VCaP (cell line): ENCODE data around the gene IFNGR2.

Source experiments
- H3K27ac ChIP-seq: fragments of 450-650 bp; 2 replicates; pipeline ENCODE4 v1.5.1; 2017
- TF ChIP-seq, protein P1 (sequence below): fragments of 450-650 bp; conservative IDR thresholded peaks from 2 replicates; pipeline ENCODE4 v1.5.1; 2017; ENCODE audit warnings: mild to moderate bottlenecking, moderate library complexity

Gene IFNGR2

DNA sequence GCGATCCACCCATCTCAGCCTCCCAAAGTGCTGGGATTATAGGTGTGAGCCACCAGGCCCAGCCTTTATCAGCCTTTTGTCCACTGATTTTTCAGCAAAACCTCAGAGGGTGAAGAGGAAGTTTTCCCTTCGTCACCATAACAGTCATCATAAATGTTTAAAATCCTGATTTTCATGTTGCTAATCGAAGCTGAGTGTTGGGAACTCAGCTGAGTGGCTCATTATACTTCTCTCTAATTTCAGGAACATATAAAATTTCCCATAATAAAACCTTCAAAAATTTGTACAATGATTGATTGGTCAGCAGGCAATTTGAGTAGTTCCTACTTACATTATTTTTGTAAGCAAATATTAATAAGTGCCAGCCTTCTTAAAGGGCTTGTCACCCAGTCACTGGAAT is 31.8 kb upstream of the IFNGR2 start:
- TF ChIP-seq, protein P1, sequence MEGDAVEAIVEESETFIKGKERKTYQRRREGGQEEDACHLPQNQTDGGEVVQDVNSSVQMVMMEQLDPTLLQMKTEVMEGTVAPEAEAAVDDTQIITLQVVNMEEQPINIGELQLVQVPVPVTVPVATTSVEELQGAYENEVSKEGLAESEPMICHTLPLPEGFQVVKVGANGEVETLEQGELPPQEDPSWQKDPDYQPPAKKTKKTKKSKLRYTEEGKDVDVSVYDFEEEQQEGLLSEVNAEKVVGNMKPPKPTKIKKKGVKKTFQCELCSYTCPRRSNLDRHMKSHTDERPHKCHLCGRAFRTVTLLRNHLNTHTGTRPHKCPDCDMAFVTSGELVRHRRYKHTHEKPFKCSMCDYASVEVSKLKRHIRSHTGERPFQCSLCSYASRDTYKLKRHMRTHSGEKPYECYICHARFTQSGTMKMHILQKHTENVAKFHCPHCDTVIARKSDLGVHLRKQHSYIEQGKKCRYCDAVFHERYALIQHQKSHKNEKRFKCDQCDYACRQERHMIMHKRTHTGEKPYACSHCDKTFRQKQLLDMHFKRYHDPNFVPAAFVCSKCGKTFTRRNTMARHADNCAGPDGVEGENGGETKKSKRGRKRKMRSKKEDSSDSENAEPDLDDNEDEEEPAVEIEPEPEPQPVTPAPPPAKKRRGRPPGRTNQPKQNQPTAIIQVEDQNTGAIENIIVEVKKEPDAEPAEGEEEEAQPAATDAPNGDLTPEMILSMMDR = no peak
- H3K27ac ChIP-seq = no peak overlapping the region; the same call in 1 of the 2 replicates

DNA sequence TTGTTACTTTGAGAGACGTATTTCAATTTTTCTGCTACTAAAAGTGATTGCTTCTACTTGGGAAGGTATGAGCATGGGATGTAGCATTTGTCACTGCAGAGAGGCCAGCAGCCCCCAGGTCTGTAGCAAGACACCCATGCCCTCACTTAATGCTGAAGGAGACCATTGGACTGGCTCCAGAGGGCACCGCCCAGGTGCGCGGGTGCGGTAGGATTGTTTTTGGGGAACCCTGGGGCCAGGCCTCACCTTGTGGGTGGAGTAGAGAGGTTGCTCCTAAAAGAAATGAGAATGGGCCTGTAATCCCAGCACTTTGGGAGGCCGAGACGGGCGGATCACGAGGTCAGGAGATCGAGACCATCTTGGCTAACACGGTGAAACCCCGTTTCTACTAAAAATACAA is 30.6 kb upstream of the IFNGR2 start:
- TF ChIP-seq, protein P1 = no peak
- H3K27ac ChIP-seq = peak overlapping the region; percentile 93

DNA sequence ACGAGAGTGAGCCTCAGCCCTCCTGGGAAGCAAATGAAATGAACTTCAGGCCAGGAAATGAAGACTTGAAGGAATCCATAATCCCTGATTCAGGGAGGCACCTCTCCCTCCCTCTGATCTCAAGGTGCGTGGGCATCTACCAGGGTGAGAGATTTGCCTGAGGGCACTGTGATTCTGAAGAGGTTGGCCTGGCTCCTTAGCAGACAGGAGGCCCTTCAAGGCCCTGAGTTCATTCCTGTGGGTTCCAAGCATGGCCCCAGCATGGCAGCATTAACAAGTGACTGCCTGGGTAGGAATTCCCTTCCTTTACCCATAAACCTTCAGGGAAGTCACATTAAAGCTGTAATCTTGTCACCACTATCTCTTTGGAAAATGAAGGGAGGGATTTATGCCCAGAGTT is 29.8 kb upstream of the IFNGR2 start:
- H3K27ac ChIP-seq = peak overlapping the region; percentile 93
- TF ChIP-seq, protein P1 = no peak

DNA sequence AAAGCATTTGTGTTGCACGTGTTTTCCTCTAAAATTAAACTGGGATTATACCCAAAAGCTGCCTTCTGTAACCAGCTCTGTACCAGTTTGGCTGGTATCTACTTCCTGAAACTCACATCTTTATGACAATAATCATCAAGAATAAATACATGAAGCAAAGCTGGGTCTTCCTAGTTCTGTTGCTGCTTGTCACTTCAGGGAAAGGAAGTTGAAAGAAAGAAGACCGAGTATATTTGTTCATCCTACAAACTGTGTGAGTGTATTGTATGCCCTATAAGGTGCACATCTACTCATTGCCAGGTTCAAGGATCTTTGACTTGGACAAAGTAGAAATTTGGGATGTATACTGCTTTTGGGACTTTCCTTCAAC is 29.1 kb upstream of the IFNGR2 start:
- H3K27ac ChIP-seq = peak overlapping the region; percentile 93
- TF ChIP-seq, protein P1 = no peak

DNA sequence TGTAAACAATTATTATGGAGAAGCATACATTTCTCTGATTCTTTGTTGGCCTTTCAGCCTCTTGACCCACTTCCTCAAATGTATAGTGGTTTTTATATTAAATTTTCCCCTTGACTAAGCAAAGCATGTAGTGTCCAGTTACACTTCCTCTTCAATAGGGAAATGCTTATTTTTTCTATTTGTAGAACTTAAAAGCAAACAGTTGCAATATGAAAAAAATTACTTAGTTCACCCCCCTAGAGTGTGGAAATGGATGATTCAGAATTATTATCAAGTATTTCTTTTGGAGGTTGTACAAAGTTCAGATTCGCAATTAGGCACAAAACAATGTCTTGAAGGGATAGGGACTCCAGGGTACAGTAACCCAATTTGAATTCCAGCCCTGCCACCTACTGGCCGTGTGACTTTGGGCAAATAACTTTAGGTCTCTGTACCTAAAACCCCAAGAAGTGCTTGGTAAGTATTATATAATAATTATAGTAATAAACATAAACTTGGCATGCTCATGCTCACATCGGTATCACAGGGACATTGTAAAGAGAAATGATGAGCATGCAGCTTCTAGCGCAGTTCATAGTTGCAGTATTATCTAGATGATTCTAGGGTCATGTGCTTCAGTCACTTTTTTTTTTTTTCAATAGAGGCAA is 28.6 kb upstream of the IFNGR2 start:
- TF ChIP-seq, protein P1 = peak; percentile 92
- H3K27ac ChIP-seq = peak overlapping the region; percentile 93

DNA sequence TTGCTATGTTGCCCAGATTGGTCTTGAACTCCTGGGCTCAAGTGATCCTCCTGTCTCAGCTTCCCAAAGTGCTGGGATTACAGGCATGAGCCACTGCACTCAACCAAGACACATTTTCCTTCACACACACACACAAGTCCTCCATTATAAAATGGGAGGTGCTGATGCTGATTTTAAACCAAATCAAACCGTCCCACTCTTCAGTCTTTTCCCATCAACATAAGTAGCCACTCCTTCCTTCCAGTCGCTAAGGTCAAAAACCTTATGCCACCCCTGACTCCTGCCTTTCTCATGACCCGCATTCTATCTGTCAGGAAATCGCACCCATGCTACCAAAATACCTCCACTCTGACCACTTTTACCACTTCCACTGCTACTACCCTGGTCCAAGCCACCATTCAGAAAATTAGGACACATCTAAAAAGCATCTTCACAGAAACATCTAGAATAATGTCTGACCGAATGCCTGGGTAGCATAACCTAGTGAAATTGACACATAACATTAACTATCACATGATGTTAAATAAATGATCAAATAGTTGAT is 28.0 kb upstream of the IFNGR2 start:
- peak overlapping the region; percentile 93 for H3K27ac ChIP-seq
- TF ChIP-seq, protein P1 = no peak

DNA sequence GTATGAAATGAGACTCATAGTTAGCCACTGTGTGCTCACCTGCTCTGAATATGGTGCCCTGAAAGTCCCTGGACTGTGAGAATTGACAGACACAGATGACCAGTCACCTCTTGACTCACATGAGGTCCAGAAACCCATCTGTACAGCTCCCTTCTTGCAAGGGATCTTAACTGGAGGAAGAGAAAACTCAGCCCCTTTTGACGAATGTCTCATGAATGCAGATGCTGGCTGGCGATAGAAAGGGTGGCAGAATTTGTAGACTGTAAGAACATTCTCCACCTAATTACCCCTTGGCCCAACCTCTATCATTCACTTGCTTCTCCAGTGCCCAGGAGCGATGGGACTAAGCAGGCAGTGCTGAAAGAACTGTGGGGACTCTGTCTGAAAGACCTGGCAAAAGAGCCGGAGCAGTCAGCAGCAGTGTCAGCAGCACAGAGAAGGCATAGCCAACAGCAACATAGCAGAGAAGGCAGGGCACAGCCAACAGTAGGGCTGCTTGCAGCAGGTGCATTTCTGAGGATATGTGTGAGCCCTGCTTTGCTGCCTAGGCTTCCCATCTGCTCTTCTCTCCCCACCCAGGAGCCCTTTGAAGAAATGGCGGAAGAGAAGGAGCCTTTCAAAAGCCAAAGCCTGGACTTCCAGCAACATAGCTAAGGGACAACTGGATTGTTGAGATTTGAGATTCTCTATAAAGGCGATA is 25.8 kb upstream of the IFNGR2 start:
- TF ChIP-seq, protein P1 = no peak
- H3K27ac ChIP-seq = no peak overlapping the region; the same call in 1 of the 2 replicates
